H9 (cell line): ENCODE results near the gene IGLL5. TPM values are rescaled to one million over a fixed set of nuclear protein-coding genes. Genes with fewer than 3 reads are reported as not detected.

ENCODE experiments used
- DNase-seq: peaks from one replicate; pipeline ENCODE4 v3.0.0-alpha.2; 2017
- H2AFZ ChIP-seq: one replicate; pipeline ENCODE4 v1.6.1; 2013; ENCODE audit warnings: mild to moderate bottlenecking, low read length, control low read depth, moderate library complexity
- H2AK5ac ChIP-seq: 2 replicates; pipeline ENCODE4 v1.6.1; 2013; ENCODE audit warnings: low read length, control low read depth, mixed read lengths; ENCODE audit not compliant: insufficient read length
- H2BK120ac ChIP-seq: one replicate; pipeline ENCODE4 v1.6.1; 2013; ENCODE audit warnings: low read depth, mild to moderate bottlenecking, low read length, control low read depth, inconsistent platforms; ENCODE audit not compliant: poor library complexity, severe bottlenecking
- H2BK12ac ChIP-seq: 2 replicates; pipeline ENCODE4 v1.6.1; 2013; ENCODE audit warnings: low read length, control low read depth, mixed read lengths, low read depth; ENCODE audit not compliant: insufficient read length
- H2BK15ac ChIP-seq: 2 replicates; pipeline ENCODE4 v1.6.1; 2013; ENCODE audit warnings: low read depth, low read length, control low read depth
- H2BK20ac ChIP-seq: one replicate; pipeline ENCODE4 v1.6.1; 2013; ENCODE audit warnings: low read depth, mild to moderate bottlenecking, low read length, control low read depth, inconsistent platforms; ENCODE audit not compliant: poor library complexity, severe bottlenecking
- H2BK5ac ChIP-seq: 2 replicates; pipeline ENCODE4 v1.6.1; 2013; ENCODE audit warnings: low read length, control low read depth, mixed read lengths; ENCODE audit not compliant: insufficient read length
- H3K14ac ChIP-seq: 2 replicates; pipeline ENCODE4 v1.6.1; 2013; ENCODE audit warnings: low read length, control low read depth; ENCODE audit not compliant: insufficient read depth
- H3K18ac ChIP-seq: 2 replicates; pipeline ENCODE4 v1.6.1; 2013; ENCODE audit warnings: low read depth, mild to moderate bottlenecking, mixed read lengths, low read length, control low read depth; ENCODE audit not compliant: insufficient read length
- H3K23ac ChIP-seq: 2 replicates; pipeline ENCODE4 v1.6.1; 2013; ENCODE audit warnings: low read length, control low read depth, mixed read lengths, low read depth; ENCODE audit not compliant: insufficient read length
- H3K23me2 ChIP-seq: 2 replicates; pipeline ENCODE4 v1.6.1; 2013; ENCODE audit warnings: low read depth, mild to moderate bottlenecking, mixed read lengths, low read length, control low read depth; ENCODE audit not compliant: insufficient read length, poor library complexity, severe bottlenecking
- H3K27ac ChIP-seq: 2 replicates; pipeline ENCODE4 v1.5.1; 2013; ENCODE audit warnings: low read length, control low read depth, mixed read lengths, low read depth; ENCODE audit not compliant: insufficient read length
- H3K27me3 ChIP-seq: 2 replicates; pipeline ENCODE4 v1.6.1; 2013; ENCODE audit warnings: low read length, control low read depth, inconsistent platforms; ENCODE audit not compliant: insufficient read depth
- H3K4ac ChIP-seq: 2 replicates; pipeline ENCODE4 v1.6.1; 2013; ENCODE audit warnings: low read depth, mild to moderate bottlenecking, control low read depth, inconsistent platforms, low read length, moderate library complexity
- H3K4me1 ChIP-seq: 2 replicates; pipeline ENCODE4 v1.6.1; 2013; ENCODE audit warnings: low read length, control low read depth, inconsistent platforms; ENCODE audit not compliant: insufficient read depth
- H3K4me2 ChIP-seq: 2 replicates; pipeline ENCODE4 v1.6.1; 2013; ENCODE audit warnings: low read length, control low read depth, mixed read lengths; ENCODE audit not compliant: insufficient read length, insufficient read depth
- H3K56ac ChIP-seq: 2 replicates; pipeline ENCODE4 v1.6.1; 2013; ENCODE audit warnings: low read depth, mild to moderate bottlenecking, mixed read lengths, low read length, control low read depth; ENCODE audit not compliant: insufficient read length
- H3K79me1 ChIP-seq: 2 replicates; pipeline ENCODE4 v1.6.1; 2013; ENCODE audit warnings: low read depth, mild to moderate bottlenecking, moderate library complexity, low read length, control low read depth, inconsistent platforms; ENCODE audit not compliant: insufficient read depth, poor library complexity, severe bottlenecking
- H3K79me2 ChIP-seq: 2 replicates; pipeline ENCODE4 v1.6.1; 2013; ENCODE audit warnings: low read length, control low read depth, inconsistent platforms; ENCODE audit not compliant: insufficient read depth
- H3K9ac ChIP-seq: 2 replicates; pipeline ENCODE4 v1.6.1; 2013; ENCODE audit warnings: low read length, control low read depth, mixed read lengths; ENCODE audit not compliant: insufficient read length; ENCODE audit errors: extremely low read depth
- H3K9me3 ChIP-seq: one replicate; pipeline ENCODE4 v1.6.1; 2013; ENCODE audit warnings: low read depth, low read length, inconsistent platforms; ENCODE audit not compliant: control insufficient read depth
- H3T11ph ChIP-seq: one replicate; pipeline ENCODE4 v1.6.1; 2013; ENCODE audit warnings: mild to moderate bottlenecking, low read length, control low read depth, inconsistent platforms
- H4K20me1 ChIP-seq: one replicate; pipeline ENCODE4 v1.6.1; 2013; ENCODE audit not compliant: control insufficient read depth, insufficient read length, insufficient read depth
- H4K5ac ChIP-seq: 2 replicates; pipeline ENCODE4 v1.6.1; 2013; ENCODE audit warnings: low read depth, mild to moderate bottlenecking, mixed read lengths, low read length, control low read depth; ENCODE audit not compliant: insufficient read length
- H4K8ac ChIP-seq: replicated peaks from 2 replicates; pipeline ENCODE4 v1.6.1; 2013; ENCODE audit warnings: low read length, control low read depth, mixed read lengths, low read depth; ENCODE audit not compliant: insufficient read length
- H4K91ac ChIP-seq: 2 replicates; pipeline ENCODE4 v1.6.1; 2013; ENCODE audit warnings: low read depth, mild to moderate bottlenecking, moderate library complexity, mixed read lengths, low read length, control low read depth; ENCODE audit not compliant: insufficient read length
- H3K27ac Mint-ChIP-seq, 3 experiments: 2 replicates in 2 of 3; 3 replicates in 1 of 3; pipeline ENCODE4 v1.8.0; 2020 to 2021; ENCODE audit warnings: mixed read lengths in 3 of 3, mild to moderate bottlenecking in 1 of 3, moderate library complexity in 1 of 3
- H3K27me3 Mint-ChIP-seq: 2 replicates; pipeline ENCODE4 v1.8.0; 2021; ENCODE audit warnings: low read depth, mild to moderate bottlenecking, moderate library complexity, mixed read lengths
- H3K36me3 Mint-ChIP-seq, 3 experiments: 2 replicates in 2 of 3; 3 replicates in 1 of 3; pipeline ENCODE4 v1.8.0; 2020 to 2021; ENCODE audit warnings: low read depth in 3 of 3, mixed read lengths in 3 of 3; ENCODE audit not compliant: insufficient read depth in 1 of 3
- H3K4me1 Mint-ChIP-seq, 2 experiments: 2 replicates each; pipeline ENCODE4 v1.8.0; 2020; ENCODE audit warnings: mixed read lengths in 2 of 2
- H3K4me3 Mint-ChIP-seq, 2 experiments: 2 replicates in 1 of 2; 3 replicates in 1 of 2; pipeline ENCODE4 v1.8.0; 2020 to 2021; ENCODE audit warnings: mild to moderate bottlenecking in 2 of 2, mixed read lengths in 2 of 2, moderate library complexity in 1 of 2
- H3K9me3 Mint-ChIP-seq, 2 experiments: 2 replicates in 1 of 2; 3 replicates in 1 of 2; pipeline ENCODE4 v1.8.0; 2020; ENCODE audit warnings: mild to moderate bottlenecking in 2 of 2, mixed read lengths in 2 of 2, moderate library complexity in 1 of 2
- total RNA-seq: library from RNA; stranded (reverse); gene quantifications from 2 replicates; pipeline ENCODE4 v1.2.1, GENCODE V29; 2021
- TF ChIP-seq, protein P1 (sequence below): fragments of 200-600 bp; sonication (generic); conservative IDR thresholded peaks from 3 replicates; pipeline ENCODE4 v1.8.0; 2021; ENCODE audit warnings: antibody characterized with exemption, mild to moderate bottlenecking

The IGLL5 gene
- total RNA-seq, 1 experiment from 2014 or later: not detected

DNA sequence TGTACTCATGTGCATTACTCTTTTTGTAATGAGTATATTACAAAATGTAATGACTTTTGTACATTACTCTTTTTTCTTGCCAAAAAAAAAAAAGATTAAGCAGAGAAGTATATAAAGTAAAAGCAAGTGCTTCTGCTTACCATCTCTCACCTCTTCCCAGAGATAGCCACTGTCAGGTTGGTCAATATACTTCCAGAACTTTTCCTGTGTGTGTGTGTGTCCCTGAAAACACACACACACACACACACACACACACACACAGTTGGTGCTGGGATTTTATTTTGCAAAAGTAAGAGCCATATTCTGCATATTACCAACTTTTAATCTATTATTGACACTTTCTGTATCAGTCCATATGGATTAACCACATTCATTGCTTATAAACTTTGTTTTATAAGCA, 2.5 kb downstream of the IGLL5 start:
- Histone ChIP-seq H3K9me3 (no peaks in the 10 kb centered on the region), H3K79me1 (no peaks in the 10 kb centered on the region), H2BK15ac (no peak overlapping the region), H3K4me1 (no peaks in the 10 kb centered on the region), H4K8ac (no peak overlapping the region), H3K79me2 (no peaks in the 10 kb centered on the region), H3K27ac (no peak overlapping the region), H2BK12ac (no peak overlapping the region), H3K56ac (no peak overlapping the region), H2BK20ac (no peak overlapping the region), H2AFZ (no peak overlapping the region), H4K5ac (no peak overlapping the region), H4K91ac (no peak overlapping the region), H3K4ac (no peak overlapping the region), H4K20me1 (no peaks in the 10 kb centered on the region), H2BK120ac (no peak overlapping the region), H3K27me3 (peaks cover 2% of the 10 kb centered on the region; the same call in 1 of the 2 replicates), H3T11ph (no peak overlapping the region), H2AK5ac (no peak overlapping the region), H2BK5ac (no peak overlapping the region), H3K4me2 (no peak overlapping the region), H3K9ac (no peak overlapping the region), H3K14ac (no peak overlapping the region), H3K23me2 (no peaks in the 10 kb centered on the region), H3K23ac (no peak overlapping the region), H3K18ac (no peak overlapping the region)
- TF ChIP-seq, protein P1, sequence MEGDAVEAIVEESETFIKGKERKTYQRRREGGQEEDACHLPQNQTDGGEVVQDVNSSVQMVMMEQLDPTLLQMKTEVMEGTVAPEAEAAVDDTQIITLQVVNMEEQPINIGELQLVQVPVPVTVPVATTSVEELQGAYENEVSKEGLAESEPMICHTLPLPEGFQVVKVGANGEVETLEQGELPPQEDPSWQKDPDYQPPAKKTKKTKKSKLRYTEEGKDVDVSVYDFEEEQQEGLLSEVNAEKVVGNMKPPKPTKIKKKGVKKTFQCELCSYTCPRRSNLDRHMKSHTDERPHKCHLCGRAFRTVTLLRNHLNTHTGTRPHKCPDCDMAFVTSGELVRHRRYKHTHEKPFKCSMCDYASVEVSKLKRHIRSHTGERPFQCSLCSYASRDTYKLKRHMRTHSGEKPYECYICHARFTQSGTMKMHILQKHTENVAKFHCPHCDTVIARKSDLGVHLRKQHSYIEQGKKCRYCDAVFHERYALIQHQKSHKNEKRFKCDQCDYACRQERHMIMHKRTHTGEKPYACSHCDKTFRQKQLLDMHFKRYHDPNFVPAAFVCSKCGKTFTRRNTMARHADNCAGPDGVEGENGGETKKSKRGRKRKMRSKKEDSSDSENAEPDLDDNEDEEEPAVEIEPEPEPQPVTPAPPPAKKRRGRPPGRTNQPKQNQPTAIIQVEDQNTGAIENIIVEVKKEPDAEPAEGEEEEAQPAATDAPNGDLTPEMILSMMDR: no peak
- H3K36me3 Mint-ChIP-seq: no peaks in the 10 kb centered on the region
- H3K27me3 Mint-ChIP-seq: peaks cover 99% of the 10 kb centered on the region
- H3K27ac Mint-ChIP-seq: no peak overlapping the region
- DNase-seq: no peak
- no peaks in the 10 kb centered on the region for H3K4me1 Mint-ChIP-seq
- no peaks in the 10 kb centered on the region for H3K9me3 Mint-ChIP-seq
- no peak overlapping the region for H3K4me3 Mint-ChIP-seq
